ENCODE measurements around the gene CEP72.

Gene CEP72

DNA sequence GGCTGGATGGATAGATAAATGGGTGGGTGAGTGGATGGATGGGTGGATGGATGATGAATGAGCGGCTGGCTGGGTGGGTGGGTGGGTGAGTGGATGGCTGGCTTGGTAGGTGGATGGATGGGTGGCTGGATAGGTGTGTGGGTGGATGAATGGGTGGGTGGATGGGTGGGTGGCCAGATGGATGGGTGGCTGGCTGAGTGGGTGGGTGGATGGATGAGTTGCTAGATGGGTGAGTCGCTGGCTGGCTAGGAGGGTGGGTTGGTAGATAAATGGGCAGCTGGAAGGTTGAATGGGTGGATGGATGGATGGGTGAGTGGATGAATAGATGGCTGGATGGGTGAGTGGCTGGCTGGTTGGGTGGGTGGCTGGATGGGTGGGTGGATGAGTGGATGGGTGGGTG lies 27.9 kb upstream of the CEP72 start:
- H3K4me3 ChIP-seq (replicated peaks; ENCODE audit: low read depth, low read length): no peak overlapping the region
- TF ChIP-seq CTCF (IDR thresholded peaks at IDR 0.05; ENCODE audit: low read length, missing control alignments): no peak
- no peak for DNase-seq (ENCODE audit: low read depth)

DNA sequence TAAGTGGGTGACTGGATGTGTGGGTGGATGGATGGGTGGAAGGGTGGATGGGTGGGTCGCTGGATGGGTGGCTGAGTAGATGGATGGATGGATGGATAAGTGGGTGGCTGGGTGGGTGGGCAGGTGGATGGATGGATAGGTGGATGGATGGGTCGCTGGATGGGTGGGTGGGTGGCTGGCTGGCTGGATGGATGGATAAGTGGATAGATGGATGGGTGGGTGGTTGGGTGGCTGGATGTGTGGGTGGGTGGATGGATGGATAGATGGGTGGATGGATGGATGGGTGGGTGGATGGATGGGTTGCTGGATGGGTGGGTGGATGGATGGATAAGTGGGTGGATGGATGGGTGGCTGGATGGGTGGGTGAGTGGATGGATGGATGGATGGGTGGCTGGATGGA lies 27.3 kb upstream of the CEP72 start:
- no peak for DNase-seq (ENCODE audit: low read depth)
- TF ChIP-seq CTCF (IDR thresholded peaks at IDR 0.05; ENCODE audit: low read length, missing control alignments): no peak
- H3K4me3 ChIP-seq (replicated peaks; ENCODE audit: low read depth, low read length): no peak overlapping the region

GRCh38 chr5:585556-585955 lies 26.6 kb upstream of the CEP72 start:
- no peak for DNase-seq (ENCODE audit: low read depth)
- no peak overlapping the region for H3K4me3 ChIP-seq (replicated peaks; ENCODE audit: low read depth, low read length)
- TF ChIP-seq CTCF (IDR thresholded peaks at IDR 0.05; ENCODE audit: low read length, missing control alignments): no peak

DNA sequence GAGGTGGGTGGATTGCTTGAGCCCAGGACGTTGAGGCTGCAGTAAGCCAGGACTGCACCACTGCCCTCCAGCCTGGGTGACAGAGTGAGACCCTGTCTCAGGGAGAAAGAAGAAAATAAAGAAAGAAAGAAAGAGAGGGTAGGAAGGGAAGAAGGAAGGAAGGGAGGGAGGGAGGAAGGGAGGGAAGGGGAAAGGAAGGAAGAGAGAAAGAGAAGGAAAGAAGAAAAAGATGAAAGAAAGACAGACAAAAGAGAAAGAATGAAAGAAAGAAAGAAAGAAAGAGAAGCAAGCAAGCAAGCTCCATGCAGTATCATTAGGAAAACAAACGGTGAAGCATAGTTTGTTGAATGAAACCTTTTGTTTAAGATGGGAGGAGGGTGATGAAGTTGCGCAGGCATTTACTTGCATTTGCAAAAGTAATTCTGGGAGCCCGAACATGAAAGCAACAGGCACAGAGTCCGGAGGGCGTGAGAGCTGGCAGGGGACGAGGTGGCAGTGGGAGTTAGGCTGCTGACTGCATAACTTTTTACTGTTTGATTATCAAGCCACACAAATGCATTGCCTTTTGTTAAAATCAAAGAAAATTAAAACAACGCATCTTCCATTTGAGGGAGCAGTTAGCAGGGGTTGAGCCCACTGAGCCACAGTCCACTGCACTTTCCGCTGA lies 26.0 kb upstream of the CEP72 start:
- DNase-seq (ENCODE audit: low read depth): no peak
- TF ChIP-seq CTCF (IDR thresholded peaks at IDR 0.05; ENCODE audit: low read length, missing control alignments): no peak
- no peak overlapping the region for H3K4me3 ChIP-seq (replicated peaks; ENCODE audit: low read depth, low read length)

DNA sequence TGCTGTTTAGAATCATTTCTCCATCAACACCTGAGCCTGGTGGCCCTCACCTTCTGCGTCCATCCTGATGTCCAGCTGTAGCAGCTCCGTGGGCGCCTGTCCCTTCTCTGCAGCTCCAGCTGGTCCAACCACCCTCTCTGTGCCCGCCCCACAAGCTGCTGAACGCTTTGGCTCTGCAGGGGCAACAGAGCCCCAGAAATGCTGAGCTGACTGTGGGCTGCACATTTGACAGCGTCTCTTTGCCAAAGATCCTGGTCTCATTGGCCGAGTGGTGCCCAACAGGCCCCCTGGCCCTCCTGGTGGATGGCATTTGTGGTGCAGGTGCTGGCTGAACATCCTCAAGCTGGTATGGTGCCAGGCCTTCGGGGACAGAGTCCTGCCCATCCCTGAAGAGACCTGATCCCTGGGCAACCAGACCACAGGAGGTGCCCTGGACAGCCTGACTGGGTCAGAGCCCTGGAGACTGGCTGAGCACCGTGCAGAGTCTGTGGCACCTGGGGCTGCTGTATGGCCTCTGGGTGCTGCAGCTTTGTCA lies 25.3 kb upstream of the CEP72 start:
- no peak for DNase-seq (ENCODE audit: low read depth)
- TF ChIP-seq CTCF (IDR thresholded peaks at IDR 0.05; ENCODE audit: low read length, missing control alignments): no peak
- H3K4me3 ChIP-seq (replicated peaks; ENCODE audit: low read depth, low read length): no peak overlapping the region

- no peak overlapping the region for H3K4me3 ChIP-seq (replicated peaks; ENCODE audit: low read depth, low read length)
- no peak for TF ChIP-seq CTCF (IDR thresholded peaks at IDR 0.05; ENCODE audit: low read length, missing control alignments)
- no peak for DNase-seq (ENCODE audit: low read depth)
Observed at GRCh38 chr5:587403-587802, 24.7 kb upstream of the CEP72 start.

GRCh38 chr5:588406-588995 lies 23.6 kb upstream of the CEP72 start:
- no peak for TF ChIP-seq CTCF (IDR thresholded peaks at IDR 0.05; ENCODE audit: low read length, missing control alignments)
- no peak for DNase-seq (ENCODE audit: low read depth)
- no peak overlapping the region for H3K4me3 ChIP-seq (replicated peaks; ENCODE audit: low read depth, low read length)
